ENCODE results near the gene PDE6G. TPM values are rescaled to one million over a fixed set of nuclear protein-coding genes. Genes with fewer than 3 reads are reported as not detected.
A peak's percentile ranks its signal among the peaks of the same experiment; 100 is the strongest.

PDE6G gene
- total RNA-seq, 1 donor from 2014 or later = 0.50 TPM

GRCh38 chr17:81601525-81602120, 54.7 kb downstream of the PDE6G start:
- TF ChIP-seq CTCF (IDR thresholded peaks at IDR 0.05; ENCODE audit: unreplicated experiment) = peak; percentile 83
- Mint-ChIP-seq H3K27ac (no peak overlapping the region), H3K4me1 (ENCODE audit: low read depth) (no peaks in the 10 kb centered on the region), H3K9me3 (ENCODE audit: low read depth) (no peaks in the 10 kb centered on the region), H3K36me3 (ENCODE audit: insufficient read depth) (peaks cover 13% of the 10 kb centered on the region), H3K27me3 (no peaks in the 10 kb centered on the region), H3K4me3 (ENCODE audit: low read depth) (no peak overlapping the region)
- peak; percentile 17 for DNase-seq (ENCODE audit: low spot score, unreplicated experiment)

Small RNAs within 50 kb of the gene (microRNA-seq; reads per million reads assigned to microRNA genes)
- 3.6 reads per million for gene MIR6786 (ENCODE audit: borderline number of aligned reads, unreplicated experiment)

Other genes starting within 250 kb of the PDE6G start
- gene ACTG1, start 143.7 kb downstream of the PDE6G start, total RNA-seq = 3,227 and 3,279 TPM in 2 replicates
- 4.8 and 5.3 TPM in 2 replicates for gene FSCN2, start 128.2 kb downstream of the PDE6G start, total RNA-seq
- 46.5 and 47.7 TPM in 2 replicates for gene FAAP100, start 104.2 kb downstream of the PDE6G start, total RNA-seq
- 93.8 and 102 TPM in 2 replicates for gene NPLOC4, start 19.4 kb downstream of the PDE6G start, total RNA-seq
- gene TSPAN10, start 19.3 kb downstream of the PDE6G start, total RNA-seq = 4.0 and 4.4 TPM in 2 replicates
- 18.6 and 23.6 TPM in 2 replicates for gene OXLD1, start 10.1 kb upstream of the PDE6G start, total RNA-seq
- gene CCDC137, start 10.2 kb upstream of the PDE6G start, total RNA-seq = 24.8 and 26.6 TPM in 2 replicates
- gene ARL16, start 27.3 kb upstream of the PDE6G start, total RNA-seq = 42.1 TPM in 2 replicates
- 127 and 141 TPM in 2 replicates for gene HGS, start 27.5 kb upstream of the PDE6G start, total RNA-seq
- gene MRPL12, start 46.8 kb upstream of the PDE6G start, total RNA-seq = 63.6 and 63.9 TPM in 2 replicates
- 36.9 and 40.9 TPM in 2 replicates for gene SLC25A10, start 55.7 kb upstream of the PDE6G start, total RNA-seq
- 2.1 and 2.2 TPM in 2 replicates for gene GCGR, start 147.6 kb upstream of the PDE6G start, total RNA-seq
- 138 and 157 TPM in 2 replicates for gene MCRIP1, start 176.7 kb upstream of the PDE6G start, total RNA-seq
- gene PPP1R27, start 178.5 kb upstream of the PDE6G start, total RNA-seq = not detected in 2 replicates
- gene P4HB, start 204.0 kb upstream of the PDE6G start, total RNA-seq = 467 and 484 TPM in 2 replicates
- gene ARHGDIA, start 214.8 kb upstream of the PDE6G start, total RNA-seq = 239 and 248 TPM in 2 replicates
- gene ALYREF, start 235.0 kb upstream of the PDE6G start, total RNA-seq = 98.9 and 99.7 TPM in 2 replicates
- 137 and 139 TPM in 2 replicates for gene ANAPC11, start 235.2 kb upstream of the PDE6G start, total RNA-seq
- gene NPB, start 245.7 kb upstream of the PDE6G start, total RNA-seq = 0.78 and 1.7 TPM in 2 replicates